Ishikawa (cell line): Measurements from ENCODE around the gene PDE8A.

ENCODE experiments used
- CEBPB ChIP-seq: IDR thresholded peaks from 2 replicates; pipeline ENCODE4 v1.6.1; 2012
- MAX ChIP-seq: IDR thresholded peaks from 2 replicates; pipeline ENCODE4 v1.6.1; 2012
- REST ChIP-seq: IDR thresholded peaks from 2 replicates; pipeline ENCODE4 v1.6.1; 2012; ENCODE audit warnings: low read depth, mild to moderate bottlenecking

DNA sequence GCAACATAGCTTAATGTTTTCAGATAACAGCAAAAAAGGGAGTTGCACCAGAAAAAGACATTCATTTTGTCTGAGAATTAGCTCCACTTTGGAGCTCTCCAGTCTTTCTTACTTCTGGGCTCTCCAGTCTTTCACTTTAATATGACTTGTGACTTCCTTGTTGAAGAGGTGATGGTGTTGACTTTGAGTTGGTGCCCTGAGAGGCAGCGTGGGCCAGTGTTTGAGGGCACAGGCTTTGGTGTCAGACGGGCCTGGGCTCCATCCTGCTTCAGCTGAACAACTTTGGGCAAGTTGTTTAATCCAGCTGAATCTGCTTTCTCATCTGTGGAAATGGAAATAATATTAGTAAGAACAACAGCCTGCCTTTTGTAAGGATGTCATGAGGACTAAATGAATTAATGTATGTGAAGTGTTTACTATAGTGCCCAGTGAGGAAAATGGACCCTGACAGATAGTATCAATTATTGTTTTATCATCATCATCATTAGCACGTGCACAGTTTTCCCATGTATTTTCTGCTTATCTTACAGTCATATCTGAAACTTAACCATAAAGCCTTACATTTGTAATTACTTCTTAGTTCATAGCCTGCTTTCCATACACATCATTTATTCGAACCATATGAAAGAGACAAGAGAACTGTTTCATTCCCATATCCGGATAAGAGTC lies 108.4 kb downstream of the PDE8A start:
- TF ChIP-seq REST (no peak), CEBPB (no peak), MAX (no peak)
